RPMI8226 (cell line): ENCODE measurements around the gene TMEM131.

ENCODE experiments used
- DNase-seq: peaks from one replicate; pipeline ENCODE4 v3.0.0-alpha.2; 2015

Gene TMEM131

GRCh38 chr2:98020992-98021713 lies 25.4 kb upstream of the TMEM131 start:
- no peak for DNase-seq

- no peak for DNase-seq
Observed at GRCh38 chr2:98020516-98020915, 24.8 kb upstream of the TMEM131 start.

GRCh38 chr2:98016908-98017670 lies 21.3 kb upstream of the TMEM131 start:
- DNase-seq: no peak

- DNase-seq: no peak
Observed at GRCh38 chr2:98015671-98016070, 19.9 kb upstream of the TMEM131 start.

GRCh38 chr2:98014379-98014778 lies 18.6 kb upstream of the TMEM131 start:
- DNase-seq: no peak

- DNase-seq: peak; percentile 44
Observed at GRCh38 chr2:98013407-98014042, 17.8 kb upstream of the TMEM131 start.

GRCh38 chr2:98012561-98012991 lies 16.8 kb upstream of the TMEM131 start:
- DNase-seq: peak; percentile 68

- no peak for DNase-seq
Observed at GRCh38 chr2:98009887-98010760, 14.4 kb upstream of the TMEM131 start.

- DNase-seq: no peak
Observed at GRCh38 chr2:98008415-98008814, 12.7 kb upstream of the TMEM131 start.

GRCh38 chr2:98006378-98006777 lies 10.6 kb upstream of the TMEM131 start:
- no peak for DNase-seq

GRCh38 chr2:98004613-98005012 lies 8.9 kb upstream of the TMEM131 start:
- DNase-seq: no peak

GRCh38 chr2:98004047-98004446 lies 8.3 kb upstream of the TMEM131 start:
- no peak for DNase-seq

GRCh38 chr2:97999536-97999935 lies 3.8 kb upstream of the TMEM131 start:
- no peak for DNase-seq

- DNase-seq: no peak
Observed at GRCh38 chr2:97998431-97999005, 2.8 kb upstream of the TMEM131 start.

- DNase-seq: no peak
Observed at GRCh38 chr2:97997784-97998392, 2.1 kb upstream of the TMEM131 start.

- no peak for DNase-seq
Observed at GRCh38 chr2:97996679-97997078, 931 bp upstream of the TMEM131 start.

GRCh38 chr2:97995026-97995733 lies 568 bp downstream of the TMEM131 start:
- peak; percentile 76 for DNase-seq

- DNase-seq: no peak
Observed at GRCh38 chr2:97994476-97994875, 1.3 kb downstream of the TMEM131 start.

- no peak for DNase-seq
Observed at GRCh38 chr2:97993926-97994325, 1.8 kb downstream of the TMEM131 start.

- DNase-seq: no peak
Observed at GRCh38 chr2:97992836-97993825, 2.6 kb downstream of the TMEM131 start.
